ENCODE data around the gene ATP9B.

ATP9B gene

GRCh38 chr18:79100944-79101343, 31.8 kb downstream of the ATP9B start:
- Histone ChIP-seq H3K4me3 (ENCODE audit: low read depth, low read length) (no peak overlapping the region), H3K27me3 (ENCODE audit: insufficient read depth, low read depth, severe bottlenecking) (no peaks in the 10 kb centered on the region), H3K9me3 (ENCODE audit: severe bottlenecking) (no peaks in the 10 kb centered on the region), H3K36me3 (peaks cover 6% of the 10 kb centered on the region), H3K27ac (no peak overlapping the region)
- DNase-seq = no peak
- TF ChIP-seq CTCF (IDR thresholded peaks at IDR 0.05; ENCODE audit: low read depth, low read length) = no peak

GRCh38 chr18:79102886-79103285, 33.7 kb downstream of the ATP9B start:
- Histone ChIP-seq H3K27ac (no peak overlapping the region), H3K27me3 (ENCODE audit: insufficient read depth, low read depth, severe bottlenecking) (no peaks in the 10 kb centered on the region), H3K4me3 (ENCODE audit: low read depth, low read length) (no peak overlapping the region), H3K9me3 (ENCODE audit: severe bottlenecking) (no peaks in the 10 kb centered on the region), H3K36me3 (peaks cover 6% of the 10 kb centered on the region)
- no peak for DNase-seq
- TF ChIP-seq CTCF (IDR thresholded peaks at IDR 0.05; ENCODE audit: low read depth, low read length) = no peak

- H3K9me3 ChIP-seq (ENCODE audit: severe bottlenecking) = no peaks in the 10 kb centered on the region
- peaks cover 1% of the 10 kb centered on the region; the same call in 1 of the 2 replicates for H3K36me3 ChIP-seq
- TF ChIP-seq CTCF (IDR thresholded peaks at IDR 0.05; ENCODE audit: low read depth, low read length) = no peak
- no peak for DNase-seq
- no peak overlapping the region for H3K4me3 ChIP-seq (ENCODE audit: low read depth, low read length)
- H3K27me3 ChIP-seq (ENCODE audit: insufficient read depth, low read depth, severe bottlenecking) = no peaks in the 10 kb centered on the region
- H3K27ac ChIP-seq = no peak overlapping the region
Observed at GRCh38 chr18:79104137-79104536, 34.9 kb downstream of the ATP9B start.

GRCh38 chr18:79105455-79105854, 36.3 kb downstream of the ATP9B start:
- no peak for TF ChIP-seq CTCF (IDR thresholded peaks at IDR 0.05; ENCODE audit: low read depth, low read length)
- H3K9me3 ChIP-seq (ENCODE audit: severe bottlenecking) = no peaks in the 10 kb centered on the region
- H3K36me3 ChIP-seq = no peaks in the 10 kb centered on the region
- no peaks in the 10 kb centered on the region for H3K27me3 ChIP-seq (ENCODE audit: insufficient read depth, low read depth, severe bottlenecking)
- H3K4me3 ChIP-seq (ENCODE audit: low read depth, low read length) = no peak overlapping the region
- no peak for DNase-seq
- H3K27ac ChIP-seq = no peak overlapping the region

- Histone ChIP-seq H3K9me3 (ENCODE audit: severe bottlenecking) (no peaks in the 10 kb centered on the region), H3K27me3 (ENCODE audit: insufficient read depth, low read depth, severe bottlenecking) (no peaks in the 10 kb centered on the region), H3K4me3 (ENCODE audit: low read depth, low read length) (no peak overlapping the region), H3K36me3 (no peaks in the 10 kb centered on the region), H3K27ac (no peak overlapping the region)
- no peak for DNase-seq
- no peak for TF ChIP-seq CTCF (IDR thresholded peaks at IDR 0.05; ENCODE audit: low read depth, low read length)
Observed at GRCh38 chr18:79106084-79106483, 36.9 kb downstream of the ATP9B start.

- no peak for DNase-seq
Observed at GRCh38 chr18:79107886-79108285, 38.7 kb downstream of the ATP9B start.

More at GRCh38 chr18:79107886-79108285, 38.7 kb downstream of the ATP9B start:
- Histone ChIP-seq H3K27me3 (ENCODE audit: insufficient read depth, low read depth, severe bottlenecking) (no peaks in the 10 kb centered on the region), H3K36me3 (no peaks in the 10 kb centered on the region), H3K27ac (no peak overlapping the region), H3K4me3 (ENCODE audit: low read depth, low read length) (no peak overlapping the region), H3K9me3 (ENCODE audit: severe bottlenecking) (no peaks in the 10 kb centered on the region)
- no peak for TF ChIP-seq CTCF (IDR thresholded peaks at IDR 0.05; ENCODE audit: low read depth, low read length)

All from WERI-Rb-1 (cell line).